Activated T-helper 1 cell treated with anti-CD3 and anti-CD28 coated beads, Interleukin-12 subunit alpha, Interleukin-12 subunit beta, Interleukin-2, Interleukin-4 antibody, amounts not matched to agents 30 ng/mL and 10 ng/mL and 1 ng/mL, durations not matched to agents 14 hours and 24 hours and 36 hours (primary cell): ENCODE measurements around the gene COL17A1. TPM values are rescaled to one million over a fixed set of nuclear protein-coding genes. Genes with fewer than 3 reads are reported as not detected.

Experiments used
- DNase-seq: peaks from one replicate; pipeline ENCODE4 v3.0.0; 2021; ENCODE audit warnings: low spot score
- H3K27ac Mint-ChIP-seq: one replicate; pipeline ENCODE4 v1.8.0; 2021; ENCODE audit warnings: mild to moderate bottlenecking, mixed read lengths
- H3K27me3 Mint-ChIP-seq: one replicate; pipeline ENCODE4 v1.8.0; 2022; ENCODE audit warnings: mild to moderate bottlenecking, moderate library complexity, mixed read lengths; ENCODE audit not compliant: insufficient read depth
- H3K36me3 Mint-ChIP-seq: one replicate; pipeline ENCODE4 v1.8.0; 2021; ENCODE audit warnings: low read depth, mixed read lengths
- H3K4me1 Mint-ChIP-seq: one replicate; pipeline ENCODE4 v1.8.0; 2021; ENCODE audit warnings: low read depth, mixed read lengths
- H3K4me3 Mint-ChIP-seq: one replicate; pipeline ENCODE4 v1.8.0; 2021; ENCODE audit warnings: mild to moderate bottlenecking, moderate library complexity, mixed read lengths
- H3K9me3 Mint-ChIP-seq: one replicate; pipeline ENCODE4 v1.8.0; 2021; ENCODE audit warnings: mixed read lengths
- intact Hi-C: fragments of 100-400 bp; cut with micrococcal nuclease; formaldehyde crosslinking; loops from one replicate; pipeline ENCODE4 v1.15.1; 2024
- total RNA-seq: library from RNA; stranded (reverse); gene quantifications from 2 replicates; pipeline ENCODE4 v1.2.3, GENCODE V29; 2022

The COL17A1 gene
- total RNA-seq, 1 donor from 2014 or later = not detected

DNA sequence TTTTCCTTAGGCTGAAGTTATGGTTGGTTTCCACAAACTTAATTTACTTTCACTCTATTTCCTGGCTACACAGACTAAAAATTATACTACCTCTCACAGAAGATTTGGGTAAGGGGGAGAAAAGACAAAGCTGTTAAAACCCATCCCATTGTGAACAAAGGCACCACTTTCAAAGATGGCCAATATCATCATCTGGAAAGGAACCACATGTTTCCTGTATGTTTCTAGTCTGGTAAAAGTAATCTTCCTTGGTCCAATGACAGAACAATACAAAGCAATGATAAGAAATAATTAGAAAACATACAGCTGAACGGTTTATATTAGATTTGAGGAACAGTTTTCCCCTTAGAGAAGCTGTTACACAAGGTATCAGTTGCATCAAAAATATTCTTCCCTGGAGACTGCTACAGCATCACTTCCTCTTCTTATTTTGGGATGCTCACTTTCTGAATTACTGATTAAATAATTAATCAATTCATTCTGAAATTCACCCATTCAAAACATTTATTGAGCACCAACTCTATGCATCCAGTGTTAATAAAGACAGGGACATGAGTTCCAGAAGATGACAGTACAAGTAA is 27.8 kb upstream of the COL17A1 start:
- intact Hi-C loops = no loop called here
- Mint-ChIP-seq H3K9me3 (no peaks in the 10 kb centered on the region), H3K36me3 (no peaks in the 10 kb centered on the region), H3K4me1 (peaks cover 15% of the 10 kb centered on the region), H3K27ac (no peak overlapping the region), H3K4me3 (no peak overlapping the region), H3K27me3 (peaks cover 14% of the 10 kb centered on the region)
- DNase-seq = no peak

DNA sequence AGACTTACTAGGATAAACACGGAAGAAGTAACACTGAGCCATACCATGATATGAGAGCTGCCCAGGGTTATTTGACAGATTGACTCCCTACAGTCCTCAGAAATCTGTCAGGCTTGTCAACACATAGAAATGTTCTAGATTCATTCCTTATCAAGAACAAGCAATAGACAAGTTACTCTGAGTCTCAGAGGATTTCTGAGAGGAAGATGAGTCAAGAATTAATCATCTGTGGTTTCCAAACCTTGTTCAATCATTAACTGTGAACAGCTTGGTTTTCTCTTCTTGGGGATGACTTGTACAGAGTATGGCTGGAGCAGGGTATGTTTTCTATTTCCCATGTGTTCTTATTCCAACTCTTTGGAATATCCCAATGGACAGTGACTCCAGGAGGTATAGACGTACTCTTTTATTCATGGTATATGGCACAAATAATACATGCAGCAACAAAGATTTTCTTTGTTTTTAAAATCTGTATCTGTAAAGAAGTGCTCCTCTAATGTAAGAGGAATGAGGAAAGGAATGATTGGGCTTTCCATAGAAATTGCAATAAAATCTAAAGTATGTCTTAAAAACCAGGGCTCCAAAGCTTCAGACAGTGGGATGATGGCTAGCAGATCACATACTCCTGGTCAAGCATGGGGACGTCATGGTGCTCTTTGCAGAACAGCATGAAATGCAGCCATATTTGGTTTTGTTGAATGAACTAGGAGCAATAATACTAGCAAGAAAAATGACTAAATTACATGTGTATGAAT is 24.4 kb upstream of the COL17A1 start:
- intact Hi-C loops = no loop called here
- peaks cover 16% of the 10 kb centered on the region for H3K4me1 Mint-ChIP-seq

DNA sequence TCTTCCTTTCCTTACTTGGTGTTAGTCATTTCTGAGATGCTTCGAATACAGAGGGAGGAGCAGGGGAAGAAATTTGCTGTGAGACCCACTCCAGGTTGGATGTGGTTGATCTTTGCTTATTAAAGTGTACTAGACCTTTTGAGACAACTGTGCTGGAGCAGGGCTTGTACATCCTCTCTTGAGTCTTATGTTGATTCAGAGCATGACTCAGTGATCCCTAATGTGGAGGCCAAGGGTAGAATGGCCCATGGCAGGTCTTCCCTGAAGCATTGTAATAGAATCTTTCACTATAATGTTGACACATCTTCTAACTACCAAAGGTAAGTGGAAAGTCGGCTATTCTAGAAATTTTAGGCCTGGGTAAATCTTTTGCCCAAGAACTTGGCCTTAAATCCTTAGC is 19.2 kb upstream of the COL17A1 start:
- peaks cover 17% of the 10 kb centered on the region for H3K4me1 Mint-ChIP-seq
- H3K27me3 Mint-ChIP-seq = no peaks in the 10 kb centered on the region
- intact Hi-C loops = no loop called here
- H3K9me3 Mint-ChIP-seq = no peaks in the 10 kb centered on the region
- no peak overlapping the region for H3K4me3 Mint-ChIP-seq
- DNase-seq = no peak
- H3K36me3 Mint-ChIP-seq = no peaks in the 10 kb centered on the region
- no peak overlapping the region for H3K27ac Mint-ChIP-seq

More for the DNA sequence above, 24.4 kb upstream of the COL17A1 start:
- Mint-ChIP-seq H3K27me3 (peaks cover 2% of the 10 kb centered on the region), H3K27ac (no peak overlapping the region), H3K9me3 (no peaks in the 10 kb centered on the region), H3K36me3 (no peaks in the 10 kb centered on the region), H3K4me3 (no peak overlapping the region)
- no peak for DNase-seq

DNA sequence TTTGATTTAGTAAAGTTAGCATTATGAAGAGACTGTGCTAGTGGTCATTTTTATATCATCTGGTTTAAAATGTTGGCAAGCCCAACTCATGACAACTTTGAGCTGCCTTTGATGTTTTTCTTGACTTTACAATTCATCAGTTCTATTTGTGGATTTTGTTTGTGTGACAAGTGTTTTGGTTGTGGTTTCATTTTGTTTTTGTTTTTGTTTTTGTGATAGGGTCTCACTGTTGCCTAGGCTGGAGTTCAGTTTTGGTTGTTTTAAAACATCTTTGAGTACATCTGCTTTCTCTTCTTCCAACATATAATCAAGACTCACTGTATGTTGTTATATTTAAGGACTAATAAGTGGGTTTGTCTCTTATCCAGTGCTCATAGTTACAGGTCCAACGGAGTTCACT is 18.7 kb upstream of the COL17A1 start:
- Mint-ChIP-seq H3K27me3 (no peaks in the 10 kb centered on the region), H3K4me3 (no peak overlapping the region), H3K36me3 (no peaks in the 10 kb centered on the region), H3K4me1 (peaks cover 12% of the 10 kb centered on the region), H3K27ac (no peak overlapping the region), H3K9me3 (no peaks in the 10 kb centered on the region)
- no peak for DNase-seq
- intact Hi-C loops = no loop called here

DNA sequence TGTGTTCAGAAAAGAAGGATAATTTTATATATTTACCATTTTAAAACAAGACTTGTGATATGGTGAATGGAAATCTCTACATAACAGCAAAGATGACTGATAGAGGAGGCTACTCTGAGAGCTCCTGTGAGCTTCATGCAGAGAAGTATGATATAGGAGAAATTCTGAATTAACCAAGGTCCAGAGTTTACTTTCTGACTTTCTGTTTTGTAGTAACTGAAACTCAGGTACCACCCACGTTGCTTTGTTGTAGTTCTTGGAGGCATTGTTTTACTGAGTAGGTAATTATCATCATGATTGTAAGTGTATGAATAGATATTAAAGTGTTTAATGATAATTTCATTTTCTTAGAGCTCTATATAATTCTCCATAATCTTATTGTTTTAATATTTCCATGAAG is 18.3 kb upstream of the COL17A1 start:
- H3K9me3 Mint-ChIP-seq = no peaks in the 10 kb centered on the region
- H3K27me3 Mint-ChIP-seq = peaks cover 2% of the 10 kb centered on the region
- no peak overlapping the region for H3K27ac Mint-ChIP-seq
- H3K4me3 Mint-ChIP-seq = no peak overlapping the region
- DNase-seq = no peak
- no peaks in the 10 kb centered on the region for H3K36me3 Mint-ChIP-seq
- peaks cover 12% of the 10 kb centered on the region for H3K4me1 Mint-ChIP-seq
- intact Hi-C loops = no loop called here

DNA sequence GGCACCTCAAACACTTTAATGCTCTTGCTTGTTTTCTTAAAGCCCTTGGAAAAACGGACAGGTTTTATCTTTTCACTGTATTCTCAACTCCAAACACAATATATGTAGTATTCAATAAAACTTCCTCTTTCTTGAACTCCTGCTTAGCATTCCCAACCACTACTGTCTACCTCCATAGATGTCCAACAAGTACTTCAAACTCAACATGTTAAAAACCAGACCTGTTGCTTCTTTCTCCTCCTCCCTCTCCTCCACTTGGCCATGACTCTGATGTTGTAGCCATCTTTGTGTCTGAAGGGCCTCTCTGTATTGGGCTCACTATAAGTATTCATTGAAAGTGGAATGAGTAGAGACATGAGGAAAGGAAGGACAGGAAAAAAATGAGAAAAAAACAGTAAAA is 16.2 kb upstream of the COL17A1 start:
- no peak overlapping the region for H3K4me3 Mint-ChIP-seq
- no peaks in the 10 kb centered on the region for H3K9me3 Mint-ChIP-seq
- H3K36me3 Mint-ChIP-seq = no peaks in the 10 kb centered on the region
- peaks cover 12% of the 10 kb centered on the region for H3K4me1 Mint-ChIP-seq
- H3K27me3 Mint-ChIP-seq = peaks cover 9% of the 10 kb centered on the region
- DNase-seq = no peak
- intact Hi-C loops = no loop called here
- H3K27ac Mint-ChIP-seq = no peak overlapping the region

DNA sequence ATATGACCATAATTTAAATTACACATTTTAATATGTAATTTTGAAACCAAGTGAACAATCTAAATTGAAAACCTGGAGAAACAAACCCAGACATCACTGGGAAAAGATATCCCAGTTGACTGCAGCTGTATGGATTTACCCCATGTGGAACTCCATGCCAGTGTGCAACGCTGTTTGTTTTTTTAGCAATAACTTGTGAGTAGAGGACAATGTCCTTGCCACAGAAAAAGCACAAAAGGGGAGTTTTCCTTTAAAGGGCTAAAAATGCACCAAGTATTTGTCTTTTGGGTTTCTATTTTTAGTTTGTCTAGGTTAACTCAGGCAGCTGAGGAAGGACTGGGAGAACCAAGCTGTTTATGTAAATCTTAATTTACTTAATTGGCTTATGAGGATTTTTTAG is 15.1 kb upstream of the COL17A1 start:
- Mint-ChIP-seq H3K27ac (no peak overlapping the region), H3K4me3 (no peak overlapping the region), H3K9me3 (peaks cover 6% of the 10 kb centered on the region), H3K4me1 (peaks cover 12% of the 10 kb centered on the region), H3K36me3 (no peaks in the 10 kb centered on the region), H3K27me3 (peaks cover 9% of the 10 kb centered on the region)
- intact Hi-C loops = no loop called here
- DNase-seq = no peak

DNA sequence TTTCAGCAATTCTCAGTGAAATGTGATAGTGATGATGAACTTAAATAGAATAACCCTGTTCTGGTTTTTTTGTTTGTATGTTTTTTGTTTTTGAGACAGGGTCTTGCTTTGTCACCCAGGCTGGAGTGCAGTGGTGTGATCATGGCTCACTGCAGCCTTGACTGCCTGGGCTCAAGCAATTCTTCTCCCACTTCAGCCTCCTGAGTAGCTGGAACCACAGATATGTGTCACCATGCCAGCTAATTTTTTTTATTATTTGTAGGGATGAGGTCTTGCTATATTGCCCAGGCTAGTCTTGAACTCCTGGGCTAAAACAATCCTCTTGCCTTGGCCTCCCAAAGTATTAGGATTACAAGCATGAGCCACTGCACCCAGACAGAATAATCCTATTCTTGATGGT is 14.3 kb upstream of the COL17A1 start:
- no peak for DNase-seq
- H3K4me3 Mint-ChIP-seq = no peak overlapping the region
- no peaks in the 10 kb centered on the region for H3K36me3 Mint-ChIP-seq
- peaks cover 6% of the 10 kb centered on the region for H3K9me3 Mint-ChIP-seq
- peaks cover 10% of the 10 kb centered on the region for H3K4me1 Mint-ChIP-seq
- no peak overlapping the region for H3K27ac Mint-ChIP-seq
- intact Hi-C loops = no loop called here
- peaks cover 9% of the 10 kb centered on the region for H3K27me3 Mint-ChIP-seq

DNA sequence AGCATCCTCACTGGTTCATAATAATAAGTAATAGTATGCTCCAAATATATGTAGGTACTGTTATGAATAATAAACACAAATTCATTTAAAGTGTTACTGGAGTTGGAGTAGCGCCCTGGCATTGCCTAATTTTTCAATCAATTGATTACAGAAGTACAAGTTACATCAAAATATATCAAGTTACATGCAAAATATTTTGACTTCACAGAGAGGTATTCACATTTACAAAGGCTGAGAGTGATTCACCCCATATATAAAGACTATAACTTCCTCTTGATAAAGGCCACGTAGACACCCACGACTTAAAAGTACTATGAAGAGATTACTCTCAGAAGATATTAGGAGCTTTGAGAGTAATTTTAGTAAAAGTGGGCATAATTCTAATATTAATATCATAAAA is 13.6 kb upstream of the COL17A1 start:
- Mint-ChIP-seq H3K9me3 (peaks cover 6% of the 10 kb centered on the region), H3K4me3 (no peak overlapping the region), H3K27ac (no peak overlapping the region), H3K27me3 (peaks cover 9% of the 10 kb centered on the region), H3K4me1 (peaks cover 3% of the 10 kb centered on the region), H3K36me3 (no peaks in the 10 kb centered on the region)
- intact Hi-C loops = no loop called here
- DNase-seq = no peak

DNA sequence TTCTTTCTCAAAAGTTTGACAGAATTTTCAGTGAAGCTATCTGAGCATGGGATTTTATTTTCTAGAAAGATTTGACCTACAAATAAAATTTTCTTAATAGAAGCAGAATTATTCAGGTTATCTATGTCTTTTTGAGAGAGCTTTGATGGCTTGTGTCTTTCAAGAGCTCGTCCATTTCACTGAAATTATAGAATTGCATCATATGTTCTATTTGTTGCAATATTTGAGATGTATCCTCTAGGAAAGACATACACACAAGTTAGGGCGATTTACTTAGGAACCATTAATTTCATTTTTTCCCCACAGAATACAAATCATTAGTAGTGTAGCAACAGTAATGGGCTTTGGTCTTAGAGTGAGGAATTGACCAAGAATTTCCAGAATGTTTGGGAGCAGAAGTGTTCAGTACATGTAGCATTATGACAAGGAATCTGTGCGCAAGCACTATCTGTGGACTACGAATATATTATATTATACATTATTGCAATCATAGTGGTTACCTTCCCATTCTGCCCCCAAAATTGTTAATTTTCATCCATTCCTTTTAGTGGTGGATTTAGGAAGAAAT is 12.8 kb upstream of the COL17A1 start:
- no peak for DNase-seq
- Mint-ChIP-seq H3K27me3 (peaks cover 9% of the 10 kb centered on the region), H3K27ac (no peak overlapping the region), H3K36me3 (no peaks in the 10 kb centered on the region), H3K4me3 (no peak overlapping the region), H3K9me3 (peaks cover 6% of the 10 kb centered on the region), H3K4me1 (peaks cover 5% of the 10 kb centered on the region)
- intact Hi-C loops = no loop called here

DNA sequence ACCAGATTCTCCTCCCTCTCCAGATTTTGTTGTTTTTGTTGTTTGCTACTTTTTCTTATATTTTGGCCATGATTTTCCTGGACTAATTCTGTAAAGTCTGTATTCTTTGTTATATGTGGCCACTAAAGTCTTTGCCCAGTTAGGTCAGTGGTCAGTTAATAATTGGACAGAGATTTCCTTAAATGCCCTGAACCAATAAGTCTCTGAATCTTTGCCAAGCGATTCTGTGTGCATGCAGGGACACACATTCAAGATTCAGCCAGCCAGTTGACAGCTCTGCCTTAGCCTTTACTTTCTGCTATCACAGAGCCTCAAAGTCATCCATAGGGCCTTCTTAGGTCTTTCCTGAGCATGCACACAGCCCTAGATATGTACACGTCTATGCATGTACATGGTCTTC is 11.0 kb upstream of the COL17A1 start:
- H3K9me3 Mint-ChIP-seq = peaks cover 6% of the 10 kb centered on the region
- no peak overlapping the region for H3K27ac Mint-ChIP-seq
- H3K36me3 Mint-ChIP-seq = no peaks in the 10 kb centered on the region
- peaks cover 9% of the 10 kb centered on the region for H3K27me3 Mint-ChIP-seq
- no peak overlapping the region for H3K4me3 Mint-ChIP-seq
- intact Hi-C loops = no loop called here
- DNase-seq = no peak
- H3K4me1 Mint-ChIP-seq = peaks cover 6% of the 10 kb centered on the region

DNA sequence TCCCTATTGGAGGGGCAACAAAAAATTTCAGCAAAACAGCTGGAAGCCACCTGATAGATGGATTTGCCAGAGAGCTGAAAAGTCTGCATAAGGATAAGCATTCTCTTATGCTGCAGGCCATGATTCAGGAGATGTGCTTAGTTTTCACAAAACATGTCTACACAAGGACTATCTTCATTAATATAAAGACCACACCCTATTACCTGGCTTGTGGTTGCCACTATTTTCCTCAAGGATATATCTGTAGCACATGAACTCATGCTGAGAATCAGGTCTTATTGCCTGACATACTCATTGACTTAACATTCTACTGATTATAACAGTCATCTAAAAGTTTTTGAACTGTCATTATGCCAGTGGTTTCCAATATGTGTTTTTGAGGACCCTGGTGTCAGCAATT is 7.1 kb upstream of the COL17A1 start:
- Mint-ChIP-seq H3K4me3 (no peak overlapping the region), H3K27me3 (no peaks in the 10 kb centered on the region), H3K4me1 (peaks cover 6% of the 10 kb centered on the region), H3K9me3 (peaks cover 6% of the 10 kb centered on the region), H3K36me3 (no peaks in the 10 kb centered on the region), H3K27ac (no peak overlapping the region)
- no peak for DNase-seq
- intact Hi-C loops = no loop called here

DNA sequence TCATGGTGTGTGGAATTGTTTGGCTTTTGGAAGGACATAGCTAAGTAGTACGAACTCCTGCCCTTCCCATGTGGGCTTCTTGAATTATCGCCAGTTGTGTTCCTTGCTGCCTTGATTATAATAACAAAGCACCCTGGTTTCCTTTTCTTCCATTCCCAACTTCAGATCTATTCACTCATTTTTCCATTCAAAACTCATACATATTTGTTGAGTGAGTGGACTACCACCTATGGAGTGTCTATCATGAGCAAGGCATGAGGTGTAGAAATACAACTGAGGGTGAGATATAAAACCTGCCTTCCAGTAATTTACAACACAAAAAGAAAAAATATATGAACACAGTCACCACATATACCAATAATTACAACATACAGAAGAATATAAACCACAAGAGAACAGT is 4.9 kb upstream of the COL17A1 start:
- DNase-seq = no peak
- intact Hi-C loops = no loop called here
- no peaks in the 10 kb centered on the region for H3K27me3 Mint-ChIP-seq
- H3K27ac Mint-ChIP-seq = no peak overlapping the region
- H3K36me3 Mint-ChIP-seq = no peaks in the 10 kb centered on the region
- no peak overlapping the region for H3K4me3 Mint-ChIP-seq
- no peaks in the 10 kb centered on the region for H3K9me3 Mint-ChIP-seq
- peaks cover 6% of the 10 kb centered on the region for H3K4me1 Mint-ChIP-seq
